8988T (cell line): ENCODE data around the gene ANGPTL5.
"Not testable (repeated sequence)": the region's sequence is repeated elsewhere in the genome, so short reads cannot be mapped to it uniquely, and the experiment has no call there.

ENCODE experiments used
- DNase-seq: peaks from one replicate; pipeline ENCODE4 v3.0.0; 2011

ANGPTL5 gene

GRCh38 chr11:101885631-101886030, 30.7 kb downstream of the ANGPTL5 start:
- DNase-seq = no peak

GRCh38 chr11:101881586-101881985, 34.7 kb downstream of the ANGPTL5 start:
- no peak for DNase-seq

GRCh38 chr11:101880222-101880621, 36.1 kb downstream of the ANGPTL5 start:
- no peak for DNase-seq

- DNase-seq = no peak
These were observed 44.0 kb downstream of the ANGPTL5 start for GRCh38 chr11:101872171-101872882.

- DNase-seq = no peak
These were observed 45.8 kb downstream of the ANGPTL5 start for GRCh38 chr11:101870510-101870909.

- DNase-seq = no peak
These were observed 48.4 kb downstream of the ANGPTL5 start for GRCh38 chr11:101867951-101868350.

GRCh38 chr11:101866619-101867491, 49.5 kb downstream of the ANGPTL5 start:
- no peak for DNase-seq

- no peak for DNase-seq
These were observed 52.2 kb downstream of the ANGPTL5 start for GRCh38 chr11:101864098-101864497.

GRCh38 chr11:101863361-101863760, 53.0 kb downstream of the ANGPTL5 start:
- no peak for DNase-seq

- DNase-seq = no peak
These were observed 53.7 kb downstream of the ANGPTL5 start for GRCh38 chr11:101862391-101863233.

- no peak for DNase-seq
These were observed 55.5 kb downstream of the ANGPTL5 start for GRCh38 chr11:101860696-101861427.

- DNase-seq = not testable (repeated sequence)
These were observed 64.1 kb downstream of the ANGPTL5 start for GRCh38 chr11:101852260-101852659.

GRCh38 chr11:101848262-101848661, 68.1 kb downstream of the ANGPTL5 start:
- DNase-seq = no peak

GRCh38 chr11:101844608-101845007, 71.7 kb downstream of the ANGPTL5 start:
- DNase-seq = no peak

GRCh38 chr11:101840704-101841103, 75.6 kb downstream of the ANGPTL5 start:
- DNase-seq = no peak
